Posterior vena cava (tissue), 2 donors: ENCODE measurements around the gene PTPN11. TPM values are rescaled to one million over a fixed set of nuclear protein-coding genes. Genes with fewer than 3 reads are reported as not detected.

Experiments
- total RNA-seq, 2 donors: library from RNA; stranded (reverse); fragmentation: NEBNext Ultra II Directional; extraction: Animal tissue kit (Norgen Biotek cat#: 25700); gene quantifications; one replicate each; pipeline ENCODE4 v1.2.1, GENCODE V29; 2021
- donor health status: DM: yes; HTN: yes; CAD: no.
- donor health status: DM: yes; HTN: yes; CAD: no.

Gene PTPN11
- total RNA-seq, 2 donors from 2014 or later, result 139 to 204 TPM

Other genes with a start within 250 kb of the PTPN11 start
- 10 to 100 TPM; 46.7 to 47.9 TPM for gene HECTD4, start 36.5 kb upstream of the PTPN11 start, total RNA-seq
- 100 to 1,000 TPM; 889 to 892 TPM for gene RPL6, start 9.3 kb upstream of the PTPN11 start, total RNA-seq